GM21515 (cell line): ENCODE measurements around the gene MUC3A.
"Not testable (repeated sequence)": the region's sequence is repeated elsewhere in the genome, so short reads cannot be mapped to it uniquely, and the experiment has no call there.

Experiments used
- ATAC-seq: cut with Tn5 transposase; IDR thresholded peaks from one replicate; pipeline ENCODE4 v1.9.1; 2021; ENCODE audit not compliant: unreplicated experiment

MUC3A gene

DNA sequence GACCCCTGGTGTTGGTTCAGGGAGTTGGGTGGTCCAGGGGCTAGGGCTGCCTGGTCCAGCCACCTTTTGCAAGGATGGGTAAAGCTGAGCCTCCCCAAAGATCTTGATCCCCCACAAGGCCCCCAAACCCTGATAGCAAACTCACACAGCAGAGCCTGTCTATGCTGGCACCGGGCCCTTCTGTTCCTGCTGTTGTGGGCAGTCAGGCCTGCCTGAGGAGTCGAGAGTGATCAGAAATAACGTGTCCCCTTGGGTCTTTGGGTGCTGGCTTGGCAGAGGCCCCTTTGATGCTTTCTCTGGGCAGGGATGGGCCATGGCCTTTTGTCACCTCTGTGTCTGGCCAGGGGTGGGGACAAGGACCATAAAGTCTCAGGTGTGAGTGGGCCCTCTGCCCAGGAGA is 19.3 kb downstream of the MUC3A start:
- no peak for ATAC-seq

DNA sequence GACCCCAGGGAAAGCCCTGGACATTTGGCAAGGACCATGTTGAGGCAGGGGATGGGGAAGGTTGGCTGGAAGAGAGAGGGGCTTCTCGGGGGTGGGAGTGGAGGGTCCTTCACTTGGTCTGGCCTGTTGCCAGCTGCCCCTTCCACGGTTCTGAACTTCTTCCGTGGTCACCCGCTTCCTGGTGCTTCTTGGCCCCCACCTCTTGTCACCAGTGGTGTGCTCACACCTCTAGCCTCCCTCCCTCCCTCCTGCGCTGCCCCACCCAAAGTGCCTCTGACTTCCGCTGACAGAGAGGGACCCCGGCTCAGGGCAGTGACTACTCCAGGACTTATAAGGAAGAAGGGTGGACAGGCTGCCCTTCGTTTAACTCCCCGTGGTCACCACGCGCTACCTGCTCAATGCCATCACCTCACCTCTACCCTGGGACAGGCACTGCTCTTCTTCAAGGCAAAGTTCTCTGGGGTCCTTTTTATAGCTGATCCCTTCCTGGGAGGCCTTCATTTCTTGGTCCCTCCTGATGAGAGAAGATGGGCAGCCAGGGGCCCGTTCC is 19.8 kb downstream of the MUC3A start, which contains the start of gene MUC12:
TSS of gene MUC12 (plus strand) at position 500 of the 550 bp plus-strand sequence. CDS start 58 bp downstream, outside the sequence.
- ATAC-seq = no peak

DNA sequence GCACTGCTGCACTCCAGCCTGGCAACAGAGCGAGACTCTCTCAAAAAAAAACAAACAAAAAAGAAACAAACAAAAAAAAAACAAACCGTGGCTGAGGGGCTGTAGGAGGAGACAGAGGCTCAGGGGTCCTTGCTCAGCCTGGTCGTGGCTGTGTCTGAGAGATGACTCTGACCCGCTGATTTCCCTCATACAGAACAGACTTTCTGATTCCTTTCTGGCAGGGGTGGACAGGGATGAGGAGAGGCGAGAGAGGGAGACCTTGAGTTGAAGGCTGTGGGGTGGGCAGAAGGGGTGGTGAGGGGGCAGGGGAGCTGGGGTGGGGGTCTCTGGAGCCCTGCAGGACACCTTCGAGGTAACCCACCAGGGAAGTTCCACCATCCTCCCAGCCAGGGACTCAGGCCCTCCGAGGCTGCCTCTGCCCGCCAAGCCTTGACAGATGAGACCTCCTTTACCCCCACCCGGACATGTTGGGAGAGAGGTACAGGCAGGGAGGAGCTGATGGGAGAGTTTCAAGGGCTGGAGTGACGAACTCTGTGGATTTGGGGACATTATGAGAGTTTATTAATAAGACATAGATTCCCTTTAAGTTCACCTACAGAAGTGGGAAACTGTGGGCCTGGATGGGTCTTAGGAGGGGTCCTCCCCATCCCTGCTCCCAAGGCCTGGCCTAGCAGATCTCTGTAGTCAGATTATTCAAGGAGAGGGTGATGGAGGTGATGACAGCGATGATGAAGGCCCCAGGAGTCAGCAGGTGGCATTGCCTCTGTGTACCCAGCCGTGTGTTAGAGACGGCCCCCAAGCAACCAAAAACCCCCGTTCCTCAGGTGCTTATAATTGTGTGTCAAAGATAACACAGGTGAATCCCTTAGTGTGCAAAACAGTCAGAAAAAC is 22.0 kb downstream of the MUC3A start:
- no peak for ATAC-seq

DNA sequence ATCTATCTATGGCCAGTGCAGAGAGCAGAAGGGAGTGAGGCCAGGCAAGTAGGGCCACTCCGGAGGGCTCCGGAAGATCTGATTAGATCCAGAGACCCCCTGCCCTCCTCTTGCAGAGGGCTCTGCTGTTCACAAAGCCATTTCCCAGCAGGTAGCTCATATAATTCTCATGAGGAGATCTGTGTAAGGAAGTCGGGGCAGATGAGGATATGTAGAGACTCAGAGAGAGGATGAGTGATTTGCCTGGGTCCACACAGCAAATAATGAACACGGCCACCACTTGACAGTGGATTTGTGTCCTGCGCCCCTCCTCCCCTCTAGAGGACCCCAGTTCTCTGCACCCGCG is 22.6 kb downstream of the MUC3A start:
- no peak for ATAC-seq

DNA sequence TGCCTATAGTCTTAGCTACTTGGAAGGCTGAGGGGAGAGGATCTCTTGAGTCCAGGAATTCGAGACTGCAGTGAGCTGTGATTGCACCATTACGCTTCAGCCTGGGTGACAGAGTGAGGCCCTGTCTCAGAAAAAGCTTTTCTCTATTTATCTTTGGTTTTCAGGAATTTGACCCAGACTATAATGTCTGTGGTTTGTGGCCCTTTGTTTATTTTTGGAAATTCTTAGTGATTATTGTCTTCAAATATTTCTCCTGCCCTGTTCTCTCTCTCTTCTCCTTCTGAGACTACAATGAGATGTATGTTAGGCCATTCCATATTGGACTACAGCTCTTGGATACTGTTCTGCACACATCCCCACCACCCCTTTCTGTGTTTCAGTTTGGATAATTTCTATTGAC is 24.7 kb downstream of the MUC3A start:
- no peak for ATAC-seq

DNA sequence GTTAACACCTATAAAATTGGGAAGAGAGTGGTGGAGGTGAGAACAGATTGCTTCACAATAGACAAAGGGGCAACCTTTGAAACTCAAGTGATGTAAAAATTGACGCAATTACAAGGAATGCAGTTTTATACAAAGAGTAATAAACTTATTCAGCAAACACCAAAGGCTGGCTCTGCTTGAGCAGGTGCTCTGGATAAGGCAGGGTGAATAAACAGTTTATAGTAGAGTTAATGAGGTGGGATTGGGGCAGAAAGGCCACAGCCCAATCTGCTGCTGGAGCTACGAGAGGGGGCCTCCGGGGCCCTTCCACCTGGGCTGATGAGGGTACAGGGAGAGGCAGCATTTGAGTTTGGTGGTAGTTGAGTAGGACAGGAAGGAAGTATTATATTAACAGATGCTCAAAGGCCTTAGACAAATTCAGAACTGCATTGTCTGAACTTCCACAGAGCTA is 26.1 kb downstream of the MUC3A start:
- no peak for ATAC-seq

DNA sequence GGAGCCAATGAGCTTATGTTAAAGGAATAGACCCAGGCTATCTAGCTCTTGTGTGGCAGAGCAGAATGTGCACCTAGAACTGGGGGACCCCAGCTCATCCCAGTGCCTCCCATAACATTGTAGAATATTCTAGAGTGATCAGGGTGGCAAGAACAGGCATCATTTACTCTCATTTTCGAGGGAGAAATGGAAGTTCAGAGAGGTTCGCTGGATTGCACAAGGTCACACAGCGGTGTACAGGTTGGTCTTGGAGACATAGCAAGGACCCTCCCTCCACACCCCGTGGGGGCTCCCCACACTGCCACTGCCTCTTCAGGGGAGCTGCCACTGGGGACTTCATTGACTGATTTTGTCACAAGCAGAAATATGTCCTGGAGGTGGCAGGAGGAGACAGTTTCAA is 29.0 kb downstream of the MUC3A start:
- ATAC-seq = no peak

DNA sequence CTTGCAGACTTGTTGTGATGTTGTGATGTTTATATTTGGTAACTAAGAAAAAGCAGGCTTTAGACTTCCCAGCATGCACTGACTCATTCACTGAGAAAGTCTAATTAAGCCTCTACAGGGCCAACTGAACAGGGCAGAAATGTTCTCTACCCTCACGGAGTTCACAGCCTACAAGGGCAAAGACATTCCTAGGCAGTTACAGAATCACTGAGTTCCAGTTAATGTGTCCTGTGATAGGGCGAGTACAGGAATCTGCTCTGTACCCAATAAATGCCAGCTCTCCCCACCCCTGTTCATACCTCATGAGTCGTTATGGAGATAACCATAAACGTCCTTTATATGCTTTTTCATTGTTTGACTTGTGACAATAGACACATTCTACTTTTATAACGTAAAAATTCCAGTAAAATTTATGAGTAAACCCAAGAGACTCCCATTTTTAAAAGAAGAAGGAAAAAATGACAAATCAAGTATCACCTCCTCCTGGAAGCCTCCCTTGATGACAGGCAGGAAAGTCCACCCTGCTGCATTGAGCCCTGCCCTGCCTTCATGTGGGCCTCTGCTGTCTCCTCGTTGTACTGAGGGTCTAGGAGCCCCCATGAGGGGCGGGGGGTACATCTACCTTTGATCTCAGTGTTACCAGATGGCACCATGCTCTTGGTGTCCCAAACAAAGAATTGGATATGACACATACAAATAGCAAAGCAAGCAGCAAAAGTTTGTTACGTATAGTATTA is 34.3 kb downstream of the MUC3A start:
- no peak for ATAC-seq

DNA sequence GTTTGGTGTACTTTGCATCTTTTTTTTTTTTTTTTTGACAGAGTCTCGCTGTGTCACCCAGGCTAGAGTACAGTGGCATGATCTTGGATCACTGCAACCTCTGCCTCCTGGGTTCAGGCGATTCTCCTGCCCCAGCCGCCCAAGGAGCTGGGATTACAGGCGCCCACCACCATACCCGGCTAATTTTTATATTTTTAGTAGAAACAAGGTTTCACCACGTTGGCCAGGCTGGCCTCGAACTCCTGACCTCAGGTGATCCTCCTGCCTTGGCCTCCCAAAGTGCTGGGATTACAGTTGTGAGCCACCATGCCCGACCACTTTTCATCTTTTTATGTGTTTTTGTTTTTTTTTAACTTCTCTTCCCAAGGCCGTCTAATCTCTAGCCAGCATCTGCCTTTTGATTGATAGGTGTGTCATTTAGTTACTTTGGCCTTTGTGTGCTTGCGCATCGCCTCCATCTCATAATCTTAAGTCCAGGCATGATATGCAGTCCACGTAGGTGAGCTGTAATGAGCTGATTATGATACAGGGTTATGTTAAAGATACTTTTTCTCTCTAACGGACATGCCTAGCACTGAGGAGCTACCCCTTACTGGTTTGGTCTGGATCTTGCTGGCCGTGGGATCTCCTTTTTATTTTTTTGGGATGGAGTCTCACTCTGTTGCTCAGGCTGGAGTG is 35.0 kb downstream of the MUC3A start:
- ATAC-seq = not testable (repeated sequence)

DNA sequence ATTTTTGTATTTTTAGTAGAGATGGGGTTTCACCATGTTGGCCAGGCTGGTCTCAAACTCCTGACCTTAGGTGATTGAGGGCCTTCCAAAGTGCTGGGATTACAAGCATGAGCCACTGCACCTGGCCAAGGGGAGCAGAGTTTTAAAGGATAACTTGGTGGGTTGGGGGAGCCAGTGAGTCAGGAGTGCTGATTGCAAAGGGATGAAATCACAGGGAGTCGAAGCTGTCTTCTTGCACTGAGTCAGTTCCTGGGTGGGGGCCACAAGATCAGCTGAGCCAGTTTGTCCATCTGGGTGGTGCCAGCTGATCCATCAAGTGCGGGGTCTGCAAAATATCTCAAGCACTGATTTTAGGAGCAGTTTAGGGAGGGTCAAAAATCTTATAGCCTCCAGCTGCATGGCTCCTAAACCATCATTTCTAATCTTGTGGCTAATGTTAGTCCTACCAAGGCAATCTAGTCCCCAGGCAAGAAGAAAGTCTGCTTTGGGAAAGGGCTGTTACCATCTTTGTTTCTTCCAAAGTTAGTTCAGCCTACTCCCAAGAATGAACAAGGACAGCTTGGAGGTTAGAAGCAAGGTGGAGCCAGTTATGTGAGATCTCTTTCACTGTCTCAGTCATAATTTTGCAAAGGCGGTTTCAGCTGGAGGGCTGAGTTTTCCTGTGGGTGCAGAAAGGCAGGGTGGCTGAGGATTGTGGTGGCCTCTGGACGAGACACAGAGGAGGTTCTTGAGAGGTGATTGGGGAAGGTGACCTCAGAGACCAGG is 35.9 kb downstream of the MUC3A start:
- ATAC-seq = not testable (repeated sequence)

DNA sequence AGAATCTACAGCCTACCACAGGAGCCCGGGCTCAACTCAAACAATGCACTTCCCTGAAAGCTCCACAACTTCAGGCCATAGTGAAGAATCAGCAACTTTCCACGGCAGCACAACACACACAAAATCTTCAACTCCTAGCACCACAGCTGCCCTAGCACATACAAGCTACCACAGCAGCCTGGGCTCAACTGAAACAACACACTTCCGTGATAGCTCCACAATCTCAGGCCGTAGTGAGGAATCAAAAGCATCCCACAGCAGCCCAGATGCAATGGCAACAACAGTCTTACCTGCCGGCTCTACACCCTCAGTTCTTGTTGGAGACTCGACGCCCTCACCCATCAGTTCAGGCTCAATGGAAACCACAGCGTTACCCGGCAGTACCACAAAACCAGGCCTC is 42.3 kb downstream of the MUC3A start:
- no peak for ATAC-seq

DNA sequence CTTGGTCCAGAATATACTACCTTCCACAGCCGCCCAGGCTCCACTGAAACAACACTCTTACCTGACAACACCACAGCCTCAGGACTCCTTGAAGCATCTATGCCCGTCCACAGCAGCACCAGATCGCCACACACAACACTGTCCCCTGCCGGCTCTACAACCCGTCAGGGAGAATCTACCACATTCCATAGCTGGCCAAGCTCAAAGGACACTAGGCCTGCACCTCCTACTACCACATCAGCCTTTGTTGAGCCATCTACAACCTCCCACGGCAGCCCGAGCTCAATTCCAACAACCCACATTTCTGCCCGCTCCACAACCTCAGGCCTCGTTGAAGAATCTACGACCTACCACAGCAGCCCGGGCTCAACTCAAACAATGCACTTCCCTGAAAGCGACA is 42.9 kb downstream of the MUC3A start:
- ATAC-seq = not testable (repeated sequence)

DNA sequence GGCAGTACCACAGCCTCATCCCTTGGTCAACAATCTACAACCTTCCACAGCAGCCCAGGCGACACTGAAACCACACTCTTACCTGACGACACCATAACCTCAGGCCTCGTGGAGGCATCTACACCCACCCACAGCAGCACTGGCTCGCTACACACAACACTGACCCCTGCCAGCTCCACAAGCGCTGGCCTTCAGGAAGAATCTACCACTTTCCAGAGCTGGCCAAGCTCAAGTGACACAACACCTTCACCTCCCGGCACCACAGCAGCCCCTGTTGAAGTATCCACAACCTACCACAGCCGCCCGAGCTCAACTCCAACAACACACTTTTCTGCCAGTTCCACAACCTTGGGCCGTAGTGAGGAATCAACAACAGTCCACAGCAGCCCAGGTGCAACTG is 45.3 kb downstream of the MUC3A start:
- ATAC-seq = not testable (repeated sequence)

DNA sequence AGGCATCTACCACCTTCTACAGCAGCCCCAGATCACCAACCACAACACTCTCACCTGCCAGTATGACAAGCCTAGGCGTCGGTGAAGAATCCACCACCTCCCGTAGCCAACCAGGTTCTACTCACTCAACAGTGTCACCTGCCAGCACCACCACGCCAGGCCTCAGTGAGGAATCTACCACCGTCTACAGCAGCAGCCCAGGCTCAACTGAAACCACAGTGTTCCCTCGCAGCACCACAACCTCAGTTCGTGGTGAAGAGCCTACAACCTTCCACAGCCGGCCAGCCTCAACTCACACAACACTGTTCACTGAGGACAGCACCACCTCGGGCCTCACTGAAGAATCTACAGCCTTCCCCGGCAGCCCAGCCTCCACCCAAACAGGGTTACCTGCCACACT is 49.2 kb downstream of the MUC3A start:
- ATAC-seq = not testable (repeated sequence)

DNA sequence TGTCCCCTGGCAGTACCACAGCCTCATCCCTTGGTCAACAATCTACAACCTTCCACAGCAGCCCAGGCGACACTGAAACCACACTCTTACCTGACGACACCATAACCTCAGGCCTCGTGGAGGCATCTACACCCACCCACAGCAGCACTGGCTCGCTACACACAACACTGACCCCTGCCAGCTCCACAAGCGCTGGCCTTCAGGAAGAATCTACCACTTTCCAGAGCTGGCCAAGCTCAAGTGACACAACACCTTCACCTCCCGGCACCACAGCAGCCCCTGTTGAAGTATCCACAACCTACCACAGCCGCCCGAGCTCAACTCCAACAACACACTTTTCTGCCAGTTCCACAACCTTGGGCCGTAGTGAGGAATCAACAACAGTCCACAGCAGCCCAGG is 50.0 kb downstream of the MUC3A start:
- ATAC-seq = not testable (repeated sequence)

DNA sequence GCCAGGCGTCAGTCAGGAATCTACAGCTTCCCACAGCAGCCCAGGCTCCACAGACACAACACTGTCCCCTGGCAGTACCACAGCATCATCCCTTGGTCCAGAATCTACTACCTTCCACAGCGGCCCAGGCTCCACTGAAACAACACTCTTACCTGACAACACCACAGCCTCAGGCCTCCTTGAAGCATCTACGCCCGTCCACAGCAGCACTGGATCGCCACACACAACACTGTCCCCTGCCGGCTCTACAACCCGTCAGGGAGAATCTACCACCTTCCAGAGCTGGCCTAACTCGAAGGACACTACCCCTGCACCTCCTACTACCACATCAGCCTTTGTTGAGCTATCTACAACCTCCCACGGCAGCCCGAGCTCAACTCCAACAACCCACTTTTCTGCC is 50.7 kb downstream of the MUC3A start:
- not testable (repeated sequence) for ATAC-seq

DNA sequence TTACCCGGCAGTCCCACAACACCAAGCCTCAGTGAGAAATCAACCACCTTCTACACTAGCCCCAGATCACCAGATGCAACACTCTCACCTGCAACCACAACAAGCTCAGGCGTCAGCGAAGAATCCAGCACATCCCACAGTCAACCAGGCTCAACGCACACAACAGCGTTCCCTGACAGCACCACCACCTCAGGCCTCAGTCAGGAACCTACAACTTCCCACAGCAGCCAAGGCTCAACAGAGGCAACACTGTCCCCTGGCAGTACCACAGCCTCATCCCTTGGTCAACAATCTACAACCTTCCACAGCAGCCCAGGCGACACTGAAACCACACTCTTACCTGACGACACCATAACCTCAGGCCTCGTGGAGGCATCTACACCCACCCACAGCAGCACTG is 53.0 kb downstream of the MUC3A start:
- ATAC-seq = not testable (repeated sequence)

DNA sequence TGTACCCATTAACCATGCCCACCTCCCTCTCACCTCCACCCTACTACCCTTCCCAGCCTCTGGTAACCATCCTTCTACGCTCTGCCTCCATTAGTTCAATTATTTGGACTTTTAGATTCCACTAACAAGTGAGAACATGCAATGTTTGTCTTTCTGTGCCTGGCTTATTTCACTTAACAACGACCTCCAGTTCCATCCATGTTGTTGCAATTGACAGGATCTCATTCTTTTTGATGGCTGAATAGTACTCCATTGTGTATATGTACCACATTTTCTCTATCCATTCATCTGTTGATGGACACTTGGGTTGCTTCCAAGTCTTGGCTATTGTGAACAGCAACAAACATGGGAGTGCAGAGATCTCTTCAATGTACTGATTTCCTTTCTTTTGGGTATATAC is 58.0 kb downstream of the MUC3A start:
- not testable (repeated sequence) for ATAC-seq

DNA sequence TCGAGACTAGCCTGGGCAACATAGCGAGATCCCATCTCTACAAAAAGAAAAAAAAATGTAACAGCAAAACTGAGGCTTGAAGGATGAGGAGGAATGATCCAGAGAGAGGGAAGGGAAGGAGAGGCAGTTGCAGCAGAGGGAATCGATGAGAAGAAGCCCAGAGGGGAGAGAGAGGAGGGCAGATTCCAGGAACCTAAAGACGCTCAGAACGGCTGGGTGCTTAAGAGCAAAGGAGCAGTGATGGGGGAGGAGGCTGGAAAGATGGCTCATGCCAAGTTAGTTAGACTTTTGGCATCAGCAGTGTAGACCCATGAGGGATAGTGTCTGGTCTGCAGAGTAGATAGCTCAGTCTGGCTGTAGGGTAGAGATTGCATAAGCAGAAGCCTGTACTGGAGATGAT is 60.3 kb downstream of the MUC3A start:
- no peak for ATAC-seq

DNA sequence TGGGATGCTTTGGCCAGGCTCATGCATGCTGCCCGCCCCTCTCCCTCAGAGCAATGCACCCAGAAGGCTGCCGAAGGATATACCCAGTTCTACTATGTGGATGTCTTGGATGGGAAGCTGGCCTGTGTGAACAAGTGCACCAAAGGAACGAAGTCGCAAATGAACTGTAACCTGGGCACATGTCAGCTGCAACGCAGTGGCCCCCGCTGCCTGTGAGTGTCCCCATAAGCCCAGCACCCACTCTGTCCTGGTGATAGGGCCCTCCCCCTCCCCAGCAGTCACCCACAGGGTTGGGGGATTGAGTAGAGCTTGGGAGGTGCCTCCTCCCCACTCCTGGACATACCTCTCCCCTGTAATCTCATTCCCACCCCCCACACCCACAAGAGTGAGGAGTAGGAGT is 63.6 kb downstream of the MUC3A start:
- ATAC-seq = no peak

DNA sequence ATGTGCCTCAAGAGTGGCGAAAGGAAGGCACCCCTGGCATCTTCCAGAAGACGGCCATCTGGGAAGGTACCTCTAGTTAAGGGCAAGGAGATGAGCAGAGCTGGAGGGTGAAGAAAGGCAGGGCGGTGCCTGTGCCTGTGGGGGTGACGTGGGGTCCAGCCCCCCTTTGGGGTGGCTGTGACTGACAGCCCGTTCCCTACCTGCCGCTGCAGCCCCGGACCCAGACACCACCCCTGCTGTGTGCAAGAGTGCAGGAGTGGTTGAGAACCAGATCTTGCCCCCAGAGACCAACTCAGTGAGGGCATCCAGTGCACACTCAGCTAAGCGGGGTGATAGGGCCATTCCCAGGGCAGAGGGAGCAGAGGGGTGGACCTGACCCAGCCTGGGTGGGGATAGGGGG is 66.3 kb downstream of the MUC3A start:
- no peak for ATAC-seq
